IPS DF 6.9 (cell line): ENCODE data around the gene MMEL1.
A peak's percentile ranks its signal among the peaks of the same experiment; 100 is the strongest.

Experiments
- DNase-seq: peaks from one replicate; pipeline ENCODE4 v3.0.0-alpha.2; 2013; ENCODE audit warnings: low read depth, low spot score
- H3K27ac ChIP-seq: one replicate; pipeline ENCODE4 v1.5.1; 2013; ENCODE audit warnings: low read length, control low read depth
- H3K27me3 ChIP-seq: 2 replicates; pipeline ENCODE4 v1.6.1; 2013; ENCODE audit warnings: mild to moderate bottlenecking, low read length; ENCODE audit not compliant: control insufficient read depth, insufficient read depth
- H3K36me3 ChIP-seq: 2 replicates; pipeline ENCODE4 v1.6.1; 2013; ENCODE audit warnings: low read length; ENCODE audit not compliant: control insufficient read depth, insufficient read depth
- H3K4me1 ChIP-seq: 2 replicates; pipeline ENCODE4 v1.6.1; 2013; ENCODE audit warnings: low read length; ENCODE audit not compliant: control insufficient read depth, insufficient read depth
- H3K4me3 ChIP-seq: 2 replicates; pipeline ENCODE4 v1.5.1; 2013; ENCODE audit warnings: mild to moderate bottlenecking, low read length
- H3K9me3 ChIP-seq: 2 replicates; pipeline ENCODE4 v1.6.1; 2013; ENCODE audit warnings: low read length, inconsistent platforms; ENCODE audit not compliant: control insufficient read depth, insufficient read depth
- WGBS: extraction: QIAGEN DNeasy Blood & Tissue Kit; methylation state at CpG from one replicate; pipeline ENCODE4 v1.1.7; 2013; ENCODE audit warnings: mixed read lengths, missing lambda C conversion rate; ENCODE audit not compliant: insufficient read length, insufficient coverage; 5-methylcytosine and 5-hydroxymethylcytosine counted together

MMEL1 gene

GRCh38 chr1:2587860-2588571 is 44.8 kb downstream of the MMEL1 start:
- H3K36me3 ChIP-seq = peaks cover 7% of the 10 kb centered on the region; the same call in 1 of the 2 replicates
- no peak overlapping the region for H3K27ac ChIP-seq
- H3K4me3 ChIP-seq = no peak overlapping the region
- H3K27me3 ChIP-seq = no peaks in the 10 kb centered on the region
- peaks cover 7% of the 10 kb centered on the region for H3K9me3 ChIP-seq
- no CpG with 5 or more reads among the region's 19 CpGs for WGBS
- no peak for DNase-seq
- peaks cover 9% of the 10 kb centered on the region; the same call in 1 of the 2 replicates for H3K4me1 ChIP-seq

DNA sequence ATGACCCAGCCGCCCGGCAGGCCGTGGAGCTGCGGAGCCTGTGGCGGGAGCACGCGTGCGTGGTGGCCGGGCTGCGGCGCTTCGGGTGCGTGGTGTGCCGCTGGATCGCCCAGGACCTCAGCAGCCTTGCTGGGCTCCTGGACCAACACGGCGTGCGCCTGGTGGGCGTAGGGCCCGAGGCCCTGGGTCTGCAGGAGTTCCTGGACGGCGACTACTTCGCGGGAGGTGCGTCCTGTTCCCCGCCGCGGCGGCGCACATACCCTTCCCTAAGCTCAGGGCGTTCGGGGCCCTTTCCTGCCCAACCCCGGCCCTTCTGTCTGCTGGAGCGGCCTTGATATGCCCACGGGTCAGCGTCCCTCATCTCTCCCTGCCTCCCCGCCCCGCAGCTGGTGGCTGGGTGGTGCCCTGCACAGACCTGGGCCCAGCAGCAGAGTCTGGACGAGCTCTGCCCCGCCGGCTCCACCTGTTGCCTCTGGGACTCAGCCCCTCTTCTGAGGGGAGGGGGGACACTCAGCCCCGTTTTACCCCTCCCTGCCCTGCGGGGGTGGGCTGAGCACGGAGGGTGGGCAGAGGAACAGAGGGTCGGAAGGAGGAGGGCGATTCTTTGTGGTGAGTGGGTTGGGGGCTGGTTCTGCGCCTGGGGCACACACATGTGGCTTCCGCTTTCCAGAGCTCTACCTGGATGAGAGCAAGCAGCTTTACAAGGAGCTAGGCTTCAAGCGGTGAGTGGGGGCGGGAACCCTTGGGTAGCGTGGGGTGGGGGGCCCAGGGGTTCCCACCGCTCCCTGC is 45.6 kb downstream of the MMEL1 start:
- peaks cover 3% of the 10 kb centered on the region for H3K9me3 ChIP-seq
- H3K4me1 ChIP-seq = peaks cover 9% of the 10 kb centered on the region; the same call in 1 of the 2 replicates
- H3K27me3 ChIP-seq = no peaks in the 10 kb centered on the region
- no CpG with 5 or more reads among the region's 52 CpGs for WGBS
- peak overlapping the region; percentile 85 for H3K4me3 ChIP-seq
- peaks cover 7% of the 10 kb centered on the region; the same call in 1 of the 2 replicates for H3K36me3 ChIP-seq
- H3K27ac ChIP-seq = no peak overlapping the region
- DNase-seq = no peak

DNA sequence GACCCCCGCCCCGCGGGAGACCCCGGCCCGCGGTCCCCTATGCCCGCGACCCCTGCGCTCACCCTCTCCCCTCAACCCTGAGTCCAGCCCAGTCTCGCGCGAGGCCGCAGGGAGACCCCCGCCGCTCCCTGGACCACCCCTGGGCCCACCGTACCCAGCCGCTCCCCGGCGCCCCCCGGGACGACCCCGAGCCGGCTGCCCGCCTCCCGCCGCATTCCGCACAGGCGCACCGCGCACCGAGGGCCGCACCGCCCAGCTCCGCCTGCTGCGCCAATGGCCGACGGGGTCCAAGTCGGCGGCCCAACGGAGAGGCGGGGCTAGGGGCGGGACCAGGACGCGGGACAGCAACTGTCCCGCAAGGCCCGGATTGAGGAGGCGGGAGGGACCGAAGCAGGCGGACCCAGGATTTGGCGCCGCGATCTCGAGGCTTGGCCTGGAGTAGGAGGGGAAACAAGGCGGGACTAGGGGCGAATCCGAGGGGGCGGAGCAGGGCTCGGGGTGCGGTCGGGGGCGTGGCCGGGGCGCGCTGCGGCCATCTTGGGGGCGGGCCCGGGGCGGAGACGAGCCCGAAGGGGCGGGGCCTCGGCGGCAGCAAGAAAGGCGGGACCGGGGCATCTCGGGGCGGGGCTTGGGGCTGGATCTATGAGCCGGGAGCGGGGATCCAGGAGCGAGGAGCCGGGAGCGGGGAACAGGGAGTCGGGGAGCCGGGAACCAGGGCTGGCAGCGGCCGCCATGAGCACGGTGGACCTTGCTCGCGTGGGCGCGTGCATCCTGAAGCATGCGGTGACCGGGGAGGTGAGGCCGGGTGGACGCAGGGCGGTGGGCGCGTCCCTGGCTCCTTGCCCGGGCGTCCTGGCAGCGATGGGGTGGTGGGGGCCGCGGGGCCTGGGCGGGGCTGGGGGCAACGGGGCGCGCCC is 46.4 kb downstream of the MMEL1 start, which contains the start of gene PRXL2B:
TSS of gene PRXL2B (plus strand) at position 624 of the 917 bp plus-strand sequence. CDS start at position 733, 109 bp downstream.
- H3K27ac ChIP-seq = no peak within 1 kb of the TSS
- H3K9me3 ChIP-seq = no peaks in the 10 kb centered on the region; the same call in none of the 2 replicates
- H3K4me1 ChIP-seq = peaks cover 9% of the 10 kb centered on the region; the same call in 1 of the 2 replicates
- H3K27me3 ChIP-seq = no peaks in the 10 kb centered on the region
- peak within 1 kb of the TSS; percentile 85 for H3K4me3 ChIP-seq
- WGBS = no CpG with 5 or more reads among the region's 107 CpGs
- peak; percentile 91 for DNase-seq
- peaks cover 7% of the 10 kb centered on the region; the same call in 1 of the 2 replicates for H3K36me3 ChIP-seq

DNA sequence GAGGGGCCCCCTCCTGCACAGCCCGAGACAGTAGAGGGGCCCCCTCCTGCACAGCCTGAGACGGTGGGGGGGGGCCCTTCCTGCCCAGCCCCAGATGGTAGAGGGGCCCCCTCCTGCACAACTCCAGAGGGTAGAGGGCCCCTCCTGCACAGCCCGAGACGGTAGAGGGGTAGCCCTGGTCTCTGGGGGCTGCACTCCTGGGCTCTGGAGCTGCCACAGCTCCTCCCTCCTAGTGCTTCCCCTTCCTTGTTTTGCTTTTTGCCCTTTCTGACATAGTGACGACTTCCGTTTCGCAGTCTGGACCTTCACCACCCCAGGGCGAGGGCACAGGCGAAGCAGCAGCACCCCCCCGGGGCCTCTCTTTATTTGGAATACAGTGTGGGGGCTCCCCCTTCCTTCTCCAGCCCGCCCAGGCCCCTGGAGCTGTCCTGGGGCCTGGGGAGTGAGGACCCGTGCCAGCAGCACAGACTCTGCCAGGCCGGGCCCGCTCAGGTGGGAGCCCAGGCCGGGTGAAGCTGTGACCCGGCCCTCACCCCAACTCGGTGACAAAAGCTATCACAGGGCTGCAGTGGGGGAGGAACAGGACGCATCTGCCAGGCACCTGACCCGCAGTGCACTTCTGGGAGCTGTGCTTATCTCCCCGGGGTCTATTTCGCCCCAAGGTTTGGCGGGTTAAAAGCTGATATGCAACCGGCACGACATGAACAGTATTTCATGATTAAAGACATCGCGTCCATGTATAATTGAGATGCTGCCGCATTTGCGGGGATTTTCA is 47.3 kb downstream of the MMEL1 start:
- Histone ChIP-seq H3K27me3 (no peaks in the 10 kb centered on the region), H3K4me1 (peaks cover 9% of the 10 kb centered on the region; the same call in 1 of the 2 replicates), H3K9me3 (no peaks in the 10 kb centered on the region; the same call in 1 of the 2 replicates), H3K4me3 (peak overlapping the region; percentile 66), H3K36me3 (peaks cover 4% of the 10 kb centered on the region; the same call in 1 of the 2 replicates), H3K27ac (no peak overlapping the region)
- DNase-seq = no peak
- WGBS = no CpG with 5 or more reads among the region's 28 CpGs

DNA sequence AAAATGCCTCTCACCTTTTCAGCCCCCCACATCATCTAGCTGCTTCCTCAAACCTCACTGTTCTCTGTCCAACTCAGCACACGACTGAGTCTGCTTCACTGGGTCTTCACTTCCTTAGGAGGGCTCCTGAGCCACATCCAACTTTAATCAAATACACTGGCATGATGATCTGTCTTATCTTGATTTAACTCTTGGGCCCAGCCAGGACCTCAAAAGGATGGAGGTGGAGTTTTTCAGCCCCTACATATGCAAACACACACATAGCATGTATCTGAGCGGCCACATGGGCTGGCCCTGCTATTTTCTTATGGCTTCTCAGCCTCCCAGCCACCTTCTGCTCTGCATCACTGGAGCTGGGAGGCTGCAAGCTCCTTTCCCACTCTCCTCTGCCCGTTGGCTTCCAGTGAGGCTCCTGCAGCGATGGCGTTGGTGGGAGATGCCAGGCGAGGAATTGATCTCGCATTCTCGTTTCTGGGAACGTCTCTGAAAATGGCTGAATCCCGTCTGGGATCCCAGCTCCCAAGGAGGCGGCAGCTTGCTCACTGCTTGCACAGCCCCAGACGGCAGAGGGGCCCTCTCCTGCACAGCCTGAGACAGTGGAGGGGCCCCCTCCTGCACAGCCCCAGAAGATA is 48.0 kb downstream of the MMEL1 start:
- Histone ChIP-seq H3K36me3 (peaks cover 3% of the 10 kb centered on the region; the same call in 1 of the 2 replicates), H3K27ac (no peak overlapping the region), H3K4me3 (no peak overlapping the region), H3K9me3 (no peaks in the 10 kb centered on the region; the same call in 1 of the 2 replicates), H3K4me1 (peaks cover 9% of the 10 kb centered on the region; the same call in 1 of the 2 replicates), H3K27me3 (no peaks in the 10 kb centered on the region)
- no peak for DNase-seq
- no CpG with 5 or more reads among the region's 12 CpGs for WGBS

DNA sequence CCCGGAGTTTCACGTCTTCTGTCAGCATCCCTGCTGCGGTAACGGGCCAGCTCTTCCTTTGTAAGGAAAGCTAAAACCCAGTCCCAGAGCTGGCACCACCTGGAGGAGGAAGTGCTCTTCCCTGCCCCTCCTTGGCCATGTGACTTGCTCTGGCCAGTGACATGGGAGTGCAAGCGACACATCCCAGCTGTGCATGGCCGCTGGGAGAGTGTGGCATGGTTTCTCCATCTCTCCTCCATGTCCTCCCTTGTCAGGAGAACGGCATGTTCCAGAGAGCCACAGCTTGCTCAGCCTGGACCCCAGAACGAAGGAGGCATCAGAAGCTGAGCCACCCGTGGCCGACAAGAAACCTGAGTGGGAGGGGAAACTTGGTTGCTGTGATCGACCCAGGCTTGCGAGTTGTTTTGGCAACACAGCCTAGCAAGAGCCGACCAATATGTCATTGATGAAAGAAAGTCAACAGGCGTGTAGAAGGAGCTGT is 48.9 kb downstream of the MMEL1 start:
- no CpG with 5 or more reads among the region's 14 CpGs for WGBS
- no peak overlapping the region for H3K27ac ChIP-seq
- H3K27me3 ChIP-seq = no peaks in the 10 kb centered on the region
- no peak overlapping the region for H3K4me3 ChIP-seq
- no peaks in the 10 kb centered on the region for H3K9me3 ChIP-seq
- H3K4me1 ChIP-seq = peaks cover 9% of the 10 kb centered on the region; the same call in 1 of the 2 replicates
- no peak for DNase-seq
- H3K36me3 ChIP-seq = peaks cover 1% of the 10 kb centered on the region; the same call in 1 of the 2 replicates

- Histone ChIP-seq H3K4me1 (peaks cover 9% of the 10 kb centered on the region; the same call in 1 of the 2 replicates), H3K36me3 (no peaks in the 10 kb centered on the region; the same call in 1 of the 2 replicates), H3K4me3 (no peak overlapping the region), H3K27me3 (no peaks in the 10 kb centered on the region), H3K27ac (no peak overlapping the region), H3K9me3 (no peaks in the 10 kb centered on the region)
- DNase-seq = no peak
- WGBS = no CpG with 5 or more reads among the region's 5 CpGs
Observed at GRCh38 chr1:2583331-2583791, 49.5 kb downstream of the MMEL1 start.

GRCh38 chr1:2582391-2582790 is 50.4 kb downstream of the MMEL1 start:
- Histone ChIP-seq H3K4me1 (peaks cover 9% of the 10 kb centered on the region; the same call in 1 of the 2 replicates), H3K9me3 (no peaks in the 10 kb centered on the region), H3K27me3 (no peaks in the 10 kb centered on the region), H3K27ac (no peak overlapping the region), H3K4me3 (no peak overlapping the region), H3K36me3 (no peaks in the 10 kb centered on the region)
- no peak for DNase-seq
- WGBS = no CpG with 5 or more reads among the region's 7 CpGs

DNA sequence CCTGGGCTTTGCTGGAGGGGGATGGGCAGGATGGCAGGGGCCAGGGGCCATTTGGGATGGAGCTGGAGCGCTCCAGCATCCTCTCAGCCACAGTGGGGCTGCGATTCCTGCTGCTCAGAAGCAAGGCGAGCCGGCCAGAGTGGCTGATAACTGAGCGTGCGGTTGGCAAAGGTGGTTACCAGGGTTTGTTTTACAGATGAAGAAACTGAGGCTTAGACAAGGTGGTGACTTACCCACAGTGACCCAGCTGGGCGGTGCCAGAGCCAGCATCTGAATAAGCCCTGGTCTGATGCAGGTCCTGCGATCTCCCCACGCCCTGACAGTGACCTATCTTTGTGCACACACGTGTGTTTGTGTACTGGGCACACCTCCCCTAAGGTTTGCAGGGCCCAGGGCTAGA is 52.1 kb downstream of the MMEL1 start:
- Histone ChIP-seq H3K9me3 (no peaks in the 10 kb centered on the region), H3K27me3 (no peaks in the 10 kb centered on the region), H3K4me1 (peaks cover 7% of the 10 kb centered on the region; the same call in 1 of the 2 replicates), H3K36me3 (no peaks in the 10 kb centered on the region), H3K27ac (no peak overlapping the region), H3K4me3 (no peak overlapping the region)
- WGBS = no CpG with 5 or more reads among the region's 10 CpGs
- no peak for DNase-seq
